Activated CD8-positive, alpha-beta T cell treated with anti-CD3 and anti-CD28 coated beads for 36 hours (primary cell): ENCODE results near the gene ATAD5. TPM values are rescaled to one million over a fixed set of nuclear protein-coding genes. Genes with fewer than 3 reads are reported as not detected.

Experiments
- ATAC-seq: fragments of 200-7000 bp; cut with Tn5 transposase; one replicate; pipeline ENCODE4 v1.10.0; 2021; ENCODE audit warnings: mild to moderate bottlenecking, moderate library complexity
- CTCF ChIA-PET: fragments of 350-600 bp; sonication (Branson Sonifier 250); formaldehyde crosslinking; loops from one replicate; lab custom pipeline; 2021; ENCODE audit warnings: antibody characterized with exemption; lab: Charles Lee
- POLR2A ChIA-PET: fragments of 350-600 bp; sonication (Branson Sonifier 250); formaldehyde crosslinking; loops from one replicate; lab custom pipeline; 2021; ENCODE audit warnings: antibody characterized with exemption; lab: Charles Lee
- DNase-seq: peaks from one replicate; pipeline ENCODE4 v3.0.0-alpha.2; 2020
- H3K27ac Mint-ChIP-seq: one replicate; pipeline ENCODE4 v1.8.0; 2021; ENCODE audit warnings: mild to moderate bottlenecking, mixed read lengths
- H3K27me3 Mint-ChIP-seq: one replicate; pipeline ENCODE4 v1.8.0; 2021; ENCODE audit warnings: mixed read lengths
- H3K36me3 Mint-ChIP-seq: one replicate; pipeline ENCODE4 v1.8.0; 2021; ENCODE audit warnings: low read depth, mixed read lengths
- H3K4me1 Mint-ChIP-seq: one replicate; pipeline ENCODE4 v1.8.0; 2021; ENCODE audit warnings: low read depth, mixed read lengths
- H3K4me3 Mint-ChIP-seq: one replicate; pipeline ENCODE4 v1.8.0; 2021; ENCODE audit warnings: mild to moderate bottlenecking, moderate library complexity, mixed read lengths
- H3K9me3 Mint-ChIP-seq: one replicate; pipeline ENCODE4 v1.8.0; 2021; ENCODE audit warnings: mixed read lengths
- intact Hi-C: fragments of 100-400 bp; cut with micrococcal nuclease; formaldehyde crosslinking; loops from one replicate; pipeline ENCODE4 v1.10.0; 2022
- total RNA-seq, 2 experiments: library from RNA; stranded (reverse); gene quantifications; one replicate each; pipeline ENCODE4 v1.2.3, GENCODE V29; 2021
- TF ChIP-seq, protein P1 (sequence below): fragments of 200-600 bp; IDR thresholded peaks from one replicate; pipeline ENCODE4 v1.8.0; 2022; ENCODE audit warnings: antibody characterized with exemption, mild to moderate bottlenecking

ATAD5 gene
- total RNA-seq, 2 experiments from 2014 or later, result 34.5 to 35.0 TPM

DNA sequence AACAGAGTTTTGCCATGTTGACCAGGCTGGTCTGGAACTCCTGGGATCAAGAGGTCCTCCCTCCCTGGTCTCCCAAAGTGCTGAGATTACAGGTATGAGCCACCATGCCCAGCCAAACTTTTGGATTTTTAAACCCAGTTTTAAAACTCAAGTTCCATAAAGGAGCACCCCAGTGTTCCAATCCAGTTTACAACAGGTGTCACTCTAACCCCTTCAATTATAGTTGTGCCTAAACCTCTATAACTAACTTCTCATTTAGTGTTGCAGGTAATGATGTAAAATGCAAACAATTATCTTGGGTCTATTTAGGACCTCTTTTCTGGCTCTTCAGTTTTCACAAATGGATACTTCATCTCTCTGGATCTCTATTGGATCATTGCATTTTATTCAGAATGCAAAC is 82.2 kb downstream of the ATAD5 start:
- Mint-ChIP-seq H3K4me3 (no peak overlapping the region), H3K27me3 (no peaks in the 10 kb centered on the region)

GRCh38 chr17:30915833-30916611 is 84.3 kb downstream of the ATAD5 start:
- Mint-ChIP-seq H3K4me1 (no peaks in the 10 kb centered on the region), H3K9me3 (no peaks in the 10 kb centered on the region), H3K36me3 (no peaks in the 10 kb centered on the region), H3K27ac (no peak overlapping the region), H3K27me3 (peaks cover 9% of the 10 kb centered on the region), H3K4me3 (no peak overlapping the region)
- TF ChIP-seq, protein P1, sequence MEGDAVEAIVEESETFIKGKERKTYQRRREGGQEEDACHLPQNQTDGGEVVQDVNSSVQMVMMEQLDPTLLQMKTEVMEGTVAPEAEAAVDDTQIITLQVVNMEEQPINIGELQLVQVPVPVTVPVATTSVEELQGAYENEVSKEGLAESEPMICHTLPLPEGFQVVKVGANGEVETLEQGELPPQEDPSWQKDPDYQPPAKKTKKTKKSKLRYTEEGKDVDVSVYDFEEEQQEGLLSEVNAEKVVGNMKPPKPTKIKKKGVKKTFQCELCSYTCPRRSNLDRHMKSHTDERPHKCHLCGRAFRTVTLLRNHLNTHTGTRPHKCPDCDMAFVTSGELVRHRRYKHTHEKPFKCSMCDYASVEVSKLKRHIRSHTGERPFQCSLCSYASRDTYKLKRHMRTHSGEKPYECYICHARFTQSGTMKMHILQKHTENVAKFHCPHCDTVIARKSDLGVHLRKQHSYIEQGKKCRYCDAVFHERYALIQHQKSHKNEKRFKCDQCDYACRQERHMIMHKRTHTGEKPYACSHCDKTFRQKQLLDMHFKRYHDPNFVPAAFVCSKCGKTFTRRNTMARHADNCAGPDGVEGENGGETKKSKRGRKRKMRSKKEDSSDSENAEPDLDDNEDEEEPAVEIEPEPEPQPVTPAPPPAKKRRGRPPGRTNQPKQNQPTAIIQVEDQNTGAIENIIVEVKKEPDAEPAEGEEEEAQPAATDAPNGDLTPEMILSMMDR, result no peak
- ATAC-seq (no peak), DNase-seq (no peak)
- CTCF ChIA-PET, result no interaction called here
- POLR2A ChIA-PET, result no interaction called here
- intact Hi-C loops, result no loop called here

More for the DNA sequence above, 82.2 kb downstream of the ATAD5 start:
- intact Hi-C loops, result no loop called here
- ChIA-PET CTCF (no interaction called here), POLR2A (no interaction called here)
- TF ChIP-seq, protein P1, result no peak
- no peak for DNase-seq
- ATAC-seq, result no peak
- Mint-ChIP-seq H3K9me3 (no peaks in the 10 kb centered on the region), H3K4me1 (peaks cover 2% of the 10 kb centered on the region), H3K27ac (no peak overlapping the region), H3K36me3 (no peaks in the 10 kb centered on the region)

DNA sequence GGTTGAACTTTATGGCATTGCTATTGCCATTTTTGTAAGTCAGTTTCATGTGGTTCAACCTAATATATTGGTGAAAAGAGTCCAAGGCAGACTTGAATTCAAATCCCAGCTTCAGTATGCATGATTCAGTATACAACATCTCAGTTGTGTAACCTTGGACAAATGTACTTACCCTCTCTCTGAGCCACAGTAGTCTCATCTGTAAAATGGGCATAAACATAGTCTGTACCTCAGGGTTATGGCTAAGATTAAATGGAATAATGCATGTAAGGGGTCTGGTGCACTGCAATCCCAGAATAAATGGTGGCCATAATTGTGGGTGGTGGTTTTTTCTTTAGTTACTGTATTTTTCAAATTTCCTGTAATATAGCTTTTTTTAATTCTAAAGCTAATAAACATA is 85.3 kb downstream of the ATAD5 start:
- H3K27ac Mint-ChIP-seq, result no peak overlapping the region
- intact Hi-C loops, result no loop called here
- ATAC-seq (no peak), DNase-seq (no peak)
- no peaks in the 10 kb centered on the region for H3K9me3 Mint-ChIP-seq
- CTCF ChIA-PET, result interaction anchor here (0.9 kb wide), 1 partner anchor 68 kb away, joined by 3 read pairs; no protein-coding TSS in a partner anchor
- H3K4me1 Mint-ChIP-seq, result peaks cover 5% of the 10 kb centered on the region
- no peaks in the 10 kb centered on the region for H3K36me3 Mint-ChIP-seq
- POLR2A ChIA-PET, result interaction anchor here (1.4 kb wide), 1 partner anchor 10 kb away, joined by 4 read pairs; no protein-coding TSS in a partner anchor
- no peak overlapping the region for H3K4me3 Mint-ChIP-seq
- TF ChIP-seq, protein P1, result no peak
- peaks cover 16% of the 10 kb centered on the region for H3K27me3 Mint-ChIP-seq

GRCh38 chr17:30920282-30920681 is 88.5 kb downstream of the ATAD5 start:
- Mint-ChIP-seq H3K27me3 (peaks cover 33% of the 10 kb centered on the region), H3K36me3 (no peaks in the 10 kb centered on the region), H3K4me1 (peaks cover 11% of the 10 kb centered on the region), H3K4me3 (no peak overlapping the region), H3K27ac (no peak overlapping the region), H3K9me3 (no peaks in the 10 kb centered on the region)
- intact Hi-C loops, result no loop called here
- no peak for ATAC-seq
- ChIA-PET CTCF (no interaction called here), POLR2A (no interaction called here)
- TF ChIP-seq, protein P1, result no peak
- no peak for DNase-seq

DNA sequence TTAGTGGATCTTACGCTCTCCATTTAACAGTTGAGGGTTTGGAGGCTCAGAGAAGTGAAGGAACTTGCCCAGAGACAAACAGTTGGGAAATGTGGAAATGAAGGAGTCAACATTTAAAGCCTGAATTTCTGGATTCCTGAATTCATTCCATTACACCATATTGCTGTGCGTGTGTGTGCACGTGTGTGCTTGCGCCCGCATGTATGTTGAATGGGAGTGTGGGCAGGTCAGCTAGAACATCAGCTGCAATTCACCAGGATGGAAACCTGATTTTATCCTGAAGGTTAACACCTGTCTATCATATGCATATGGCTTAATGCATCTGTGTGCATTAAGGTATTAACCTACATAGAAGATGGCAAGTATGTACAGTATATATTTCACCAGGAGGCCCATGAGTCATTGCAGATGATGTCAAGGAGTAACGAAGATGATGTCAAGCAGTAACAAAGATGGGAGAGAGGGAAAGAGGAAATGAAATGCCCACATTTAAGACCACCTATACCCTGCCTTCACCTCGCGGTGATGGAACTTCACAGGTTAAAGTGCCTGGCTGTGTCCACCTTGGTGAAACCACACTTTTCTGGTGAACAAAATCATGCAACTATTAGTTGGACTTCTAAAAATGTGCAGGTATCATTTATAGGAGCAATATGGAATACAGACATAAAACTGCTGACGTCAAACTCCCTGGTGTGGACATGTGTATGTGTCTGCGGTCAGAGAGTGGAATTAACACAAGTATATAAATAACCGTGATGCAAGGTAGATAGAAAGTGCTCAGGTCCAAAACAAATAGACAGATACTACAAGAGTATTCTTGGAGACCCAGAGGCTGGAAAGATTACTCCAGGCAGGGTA is 89.1 kb downstream of the ATAD5 start:
- Mint-ChIP-seq H3K4me3 (peak overlapping the region; percentile 41), H3K4me1 (peaks cover 11% of the 10 kb centered on the region), H3K36me3 (no peaks in the 10 kb centered on the region), H3K27ac (no peak overlapping the region), H3K9me3 (no peaks in the 10 kb centered on the region), H3K27me3 (peaks cover 36% of the 10 kb centered on the region)
- intact Hi-C loops, result no loop called here
- ATAC-seq, result no peak
- TF ChIP-seq, protein P1, result no peak
- DNase-seq, result no peak
- POLR2A ChIA-PET, result no interaction called here
- CTCF ChIA-PET, result no interaction called here
